HepG2 (cell line): ENCODE results near the gene MT4. TPM values are rescaled to one million over a fixed set of nuclear protein-coding genes. Genes with fewer than 3 reads are reported as not detected.
A peak's percentile ranks its signal among the peaks of the same experiment; 100 is the strongest.

ENCODE experiments used
- AGO2 ChIP-seq: fragments of 200-400 bp; formaldehyde crosslinking; optimal IDR thresholded peaks from 2 replicates; pipeline ENCODE3; 2017; ENCODE audit warnings: mild to moderate bottlenecking, low read depth, low read length, moderate library complexity
- AKAP8 ChIP-seq: sonication (generic); formaldehyde crosslinking; IDR thresholded peaks from 2 replicates; pipeline ENCODE4 v1.5.1; 2020; ENCODE audit warnings: mild to moderate bottlenecking, missing genetic modification reagents
- DMAP1 ChIP-seq: IDR thresholded peaks from 2 replicates; pipeline ENCODE4 v1.6.1; 2016
- DRAP1 ChIP-seq: IDR thresholded peaks from 2 replicates; pipeline ENCODE4 v1.6.1; 2016; ENCODE audit warnings: missing genetic modification reagents, missing compliant biosample characterization
- ETV6 ChIP-seq: sonication (generic); formaldehyde crosslinking; conservative IDR thresholded peaks from 2 replicates; pipeline ENCODE4 v1.4.0; 2020; ENCODE audit warnings: missing genetic modification reagents
- GRHL1 ChIP-seq: sonication (generic); formaldehyde crosslinking; conservative IDR thresholded peaks from 2 replicates; pipeline ENCODE4 v1.8.0; 2022; ENCODE audit warnings: missing genetic modification reagents
- HDAC1 ChIP-seq: sonication (generic); formaldehyde crosslinking; IDR thresholded peaks from 2 replicates; pipeline ENCODE4 v1.5.1; 2020; ENCODE audit warnings: mild to moderate bottlenecking, missing genetic modification reagents
- JARID2 ChIP-seq: sonication (generic); formaldehyde crosslinking; IDR thresholded peaks from 2 replicates; pipeline ENCODE4 v1.8.1; 2023; ENCODE audit warnings: missing genetic modification reagents, inconsistent platforms; ENCODE audit not compliant: insufficient replicate concordance
- MTA3 ChIP-seq: sonication (generic); formaldehyde crosslinking; IDR thresholded peaks from 2 replicates; pipeline ENCODE4 v1.4.0; 2020; ENCODE audit warnings: missing genetic modification reagents
- NCOA5 ChIP-seq: sonication (generic); formaldehyde crosslinking; IDR thresholded peaks from 2 replicates; pipeline ENCODE4 v1.4.0; 2020; ENCODE audit warnings: missing genetic modification reagents
- NFRKB ChIP-seq: fragments of 450-650 bp; IDR thresholded peaks from 2 replicates; pipeline ENCODE4 v1.6.1; 2017
- POGK ChIP-seq: sonication (generic); formaldehyde crosslinking; conservative IDR thresholded peaks from 2 replicates; pipeline ENCODE4 v1.8.0; 2022; ENCODE audit warnings: mild to moderate bottlenecking, moderate library complexity, missing genetic modification reagents
- RAD21 ChIP-seq: fragments of 450-650 bp; formaldehyde crosslinking; IDR thresholded peaks from 2 replicates; pipeline ENCODE4 v1.5.0; 2020; ENCODE audit warnings: mild to moderate bottlenecking
- SIX1 ChIP-seq: sonication (generic); formaldehyde crosslinking; IDR thresholded peaks from 2 replicates; pipeline ENCODE4 v1.4.0; 2020; ENCODE audit warnings: missing genetic modification reagents, borderline replicate concordance
- ZNF30 ChIP-seq: sonication (generic); formaldehyde crosslinking; IDR thresholded peaks from 2 replicates; pipeline ENCODE4 v1.5.0; 2020; ENCODE audit warnings: mild to moderate bottlenecking, missing genetic modification reagents
- ZNF326 ChIP-seq: sonication (generic); formaldehyde crosslinking; IDR thresholded peaks from 2 replicates; pipeline ENCODE4 v1.4.0; 2020; ENCODE audit warnings: missing genetic modification reagents, borderline replicate concordance
- ZNF33A ChIP-seq: sonication (generic); formaldehyde crosslinking; IDR thresholded peaks from 2 replicates; pipeline ENCODE4 v1.5.1; 2020; ENCODE audit warnings: missing genetic modification reagents, mild to moderate bottlenecking, moderate library complexity, borderline replicate concordance
- ZNF572 ChIP-seq: sonication (generic); formaldehyde crosslinking; IDR thresholded peaks from 2 replicates; pipeline ENCODE4 v1.5.1; 2020; ENCODE audit warnings: mild to moderate bottlenecking, missing genetic modification reagents
- ZNF615 ChIP-seq: sonication (generic); formaldehyde crosslinking; IDR thresholded peaks from 2 replicates; pipeline ENCODE4 v1.5.0; 2020; ENCODE audit warnings: mild to moderate bottlenecking, missing genetic modification reagents, borderline replicate concordance
- ZNF674 ChIP-seq: sonication (generic); formaldehyde crosslinking; IDR thresholded peaks from 2 replicates; pipeline ENCODE4 v1.5.0; 2020; ENCODE audit warnings: low read depth, mild to moderate bottlenecking, missing genetic modification reagents
- ZNF781 ChIP-seq: sonication (generic); formaldehyde crosslinking; IDR thresholded peaks from 2 replicates; pipeline ENCODE4 v1.5.1; 2020; ENCODE audit warnings: borderline replicate concordance, mild to moderate bottlenecking, missing genetic modification reagents; ENCODE audit errors: not compliant biosample characterization
- ZSCAN20 ChIP-seq: sonication (generic); formaldehyde crosslinking; IDR thresholded peaks from 2 replicates; pipeline ENCODE4 v1.4.0; 2020; ENCODE audit warnings: missing genetic modification reagents, mild to moderate bottlenecking, borderline replicate concordance
- polyA plus RNA-seq, 8 experiments: library from polyadenylated mRNA; depleted of rRNA in 3 of 8; stranded (reverse) in 7 of 8; unstranded in 1 of 8; fragments of >200 nt; fragmentation: Illumina TruSeq in 4 of 8; extraction: Trizol in 4 of 8; gene quantifications; 2 replicates each; pipeline versions ENCODE4 v1.2.1 to v1.2.3, GENCODE V29; 2011 to 2016; ENCODE audit warnings: low read depth in 4 of 8, missing spikeins in 1 of 8, mixed read lengths in 1 of 8; ENCODE audit not compliant: insufficient read depth in 1 of 8
- total RNA-seq, 5 experiments: library from RNA; depleted of rRNA; stranded (reverse); fragments of >200 nt; fragmentation: Illumina TruSeq; extraction: Trizol; gene quantifications; 2 replicates each; pipeline ENCODE4 v1.2.3, GENCODE V29; 2016; ENCODE audit warnings: low read depth in 1 of 5
- TF ChIP-seq, protein P1 (sequence below): sonication (generic); formaldehyde crosslinking; conservative IDR thresholded peaks from 2 replicates; pipeline ENCODE4 v1.4.0; 2020; ENCODE audit warnings: missing genetic modification reagents

MT4 gene
- total and polyA plus RNA-seq, 2 of the 13 experiments (the other 11 are each of a cell fraction or from before 2014, with no cell fraction given), result not detected

DNA sequence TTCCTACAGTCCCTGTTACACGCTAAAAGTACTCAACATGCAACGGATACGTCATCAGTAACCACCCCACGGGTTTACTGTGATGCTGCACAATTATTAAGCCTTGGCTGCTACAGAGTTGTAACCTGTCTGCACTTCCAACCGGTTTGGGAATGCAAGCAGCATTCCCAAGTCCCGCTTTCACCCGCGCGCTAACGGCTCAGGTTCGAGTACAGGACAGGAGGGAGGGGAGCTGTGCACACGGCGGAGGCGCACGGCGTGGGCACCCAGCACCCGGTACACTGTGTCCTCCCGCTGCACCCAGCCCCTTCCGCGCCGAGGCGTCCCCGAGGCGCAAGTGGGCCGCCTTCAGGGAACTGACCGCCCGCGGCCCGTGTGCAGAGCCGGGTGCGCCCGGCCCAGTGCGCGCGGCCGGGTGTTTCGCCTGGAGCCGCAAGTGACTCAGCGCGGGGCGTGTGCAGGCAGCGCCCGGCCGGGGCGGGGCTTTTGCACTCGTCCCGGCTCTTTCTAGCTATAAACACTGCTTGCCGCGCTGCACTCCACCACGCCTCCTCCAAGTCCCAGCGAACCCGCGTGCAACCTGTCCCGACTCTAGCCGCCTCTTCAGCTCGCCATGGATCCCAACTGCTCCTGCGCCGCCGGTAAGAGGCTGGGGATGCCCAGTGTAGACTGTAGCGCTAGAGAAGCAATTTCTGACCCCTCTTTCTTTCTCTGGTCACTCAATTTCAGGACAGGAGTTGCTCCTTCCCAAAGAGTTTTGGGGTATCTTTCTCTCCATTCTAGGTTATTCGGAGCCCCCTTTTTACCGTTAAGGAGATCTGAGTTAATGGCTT lies 43.4 kb downstream of the MT4 start, which contains the start of gene MT2A (continued):
- TF ChIP-seq ETV6 (peak; percentile 32; the same call in 1 of the 2 replicates), ZNF781 (CRISPR knock-in tag) (no peak), AKAP8 (0 out of 2 replicates have a peak, but pooled peaks have one; percentile 53), ZNF30 (no peak), GRHL1 (CRISPR knock-in tag) (no peak; the same call in 1 of the 2 replicates), SIX1 (CRISPR knock-in tag) (no peak; the same call in 1 of the 2 replicates), POGK (CRISPR knock-in tag) (no peak), DMAP1 (CRISPR knock-in tag) (peak; percentile 64), AGO2 (peak; percentile 76), DRAP1 (CRISPR knock-in tag) (peak; percentile 96), NFRKB (no peak), RAD21 (peak; percentile 73), ZSCAN20 (CRISPR knock-in tag) (peak; percentile 91; the same call in 1 of the 2 replicates), HDAC1 (CRISPR knock-in tag) (peak; percentile 90), ZNF674 (CRISPR knock-in tag) (0 out of 2 replicates have a peak, but pooled peaks have one; percentile 31), ZNF326 (CRISPR knock-in tag) (no peak), NCOA5 (0 out of 2 replicates have a peak, but pooled peaks have one; percentile 63), JARID2 (CRISPR knock-in tag) (no peak), MTA3 (CRISPR knock-in tag) (no peak), ZNF572 (CRISPR knock-in tag) (0 out of 2 replicates have a peak, but pooled peaks have one; percentile 59), ZNF33A (CRISPR knock-in tag) (no peak), ZNF615 (CRISPR knock-in tag) (no peak)
- TF ChIP-seq, protein P1, sequence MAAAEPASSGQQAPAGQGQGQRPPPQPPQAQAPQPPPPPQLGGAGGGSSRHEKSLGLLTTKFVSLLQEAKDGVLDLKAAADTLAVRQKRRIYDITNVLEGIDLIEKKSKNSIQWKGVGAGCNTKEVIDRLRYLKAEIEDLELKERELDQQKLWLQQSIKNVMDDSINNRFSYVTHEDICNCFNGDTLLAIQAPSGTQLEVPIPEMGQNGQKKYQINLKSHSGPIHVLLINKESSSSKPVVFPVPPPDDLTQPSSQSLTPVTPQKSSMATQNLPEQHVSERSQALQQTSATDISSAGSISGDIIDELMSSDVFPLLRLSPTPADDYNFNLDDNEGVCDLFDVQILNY (CRISPR knock-in tag), result peak; percentile 52; the same call in 1 of the 2 replicates
